ENCODE results near the gene NDUFS4.

DNA sequence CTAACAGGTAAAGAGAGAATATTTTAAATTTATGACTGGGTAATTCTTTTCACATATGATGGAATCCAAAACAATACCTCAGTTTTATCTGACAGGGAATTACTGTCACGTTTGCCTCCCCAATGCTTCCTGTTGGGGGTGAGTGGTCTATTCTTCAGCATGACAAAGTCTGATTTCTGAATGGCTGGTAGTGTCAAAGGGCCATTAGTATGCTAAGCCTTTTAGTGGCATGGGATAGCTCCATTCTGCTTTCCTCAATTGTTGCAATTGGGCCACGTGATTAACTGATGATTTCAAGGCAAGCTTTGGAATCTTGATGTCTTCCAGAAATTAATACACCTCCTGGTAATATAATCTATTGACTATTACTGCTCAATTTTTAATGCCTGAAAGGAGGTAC, 14.7 kb upstream of the NDUFS4 start:
- TF ChIP-seq, protein P1, sequence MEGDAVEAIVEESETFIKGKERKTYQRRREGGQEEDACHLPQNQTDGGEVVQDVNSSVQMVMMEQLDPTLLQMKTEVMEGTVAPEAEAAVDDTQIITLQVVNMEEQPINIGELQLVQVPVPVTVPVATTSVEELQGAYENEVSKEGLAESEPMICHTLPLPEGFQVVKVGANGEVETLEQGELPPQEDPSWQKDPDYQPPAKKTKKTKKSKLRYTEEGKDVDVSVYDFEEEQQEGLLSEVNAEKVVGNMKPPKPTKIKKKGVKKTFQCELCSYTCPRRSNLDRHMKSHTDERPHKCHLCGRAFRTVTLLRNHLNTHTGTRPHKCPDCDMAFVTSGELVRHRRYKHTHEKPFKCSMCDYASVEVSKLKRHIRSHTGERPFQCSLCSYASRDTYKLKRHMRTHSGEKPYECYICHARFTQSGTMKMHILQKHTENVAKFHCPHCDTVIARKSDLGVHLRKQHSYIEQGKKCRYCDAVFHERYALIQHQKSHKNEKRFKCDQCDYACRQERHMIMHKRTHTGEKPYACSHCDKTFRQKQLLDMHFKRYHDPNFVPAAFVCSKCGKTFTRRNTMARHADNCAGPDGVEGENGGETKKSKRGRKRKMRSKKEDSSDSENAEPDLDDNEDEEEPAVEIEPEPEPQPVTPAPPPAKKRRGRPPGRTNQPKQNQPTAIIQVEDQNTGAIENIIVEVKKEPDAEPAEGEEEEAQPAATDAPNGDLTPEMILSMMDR (IDR thresholded peaks at IDR 0.05) = no peak
- no peak for TF ChIP-seq POLR2A (IDR thresholded peaks at IDR 0.05)
- no peak for TF ChIP-seq POLR2AphosphoS5 (IDR thresholded peaks at IDR 0.05)
- no peak for TF ChIP-seq EP300 (IDR thresholded peaks at IDR 0.05; ENCODE audit: low read depth)
